ENCODE measurements around the gene CDK5RAP1. TPM values are rescaled to one million over a fixed set of nuclear protein-coding genes. Genes with fewer than 3 reads are reported as not detected.

Gene CDK5RAP1
- total and polyA plus RNA-seq, 4 donors: 20.3 to 43.1 (median 23.2) TPM

DNA sequence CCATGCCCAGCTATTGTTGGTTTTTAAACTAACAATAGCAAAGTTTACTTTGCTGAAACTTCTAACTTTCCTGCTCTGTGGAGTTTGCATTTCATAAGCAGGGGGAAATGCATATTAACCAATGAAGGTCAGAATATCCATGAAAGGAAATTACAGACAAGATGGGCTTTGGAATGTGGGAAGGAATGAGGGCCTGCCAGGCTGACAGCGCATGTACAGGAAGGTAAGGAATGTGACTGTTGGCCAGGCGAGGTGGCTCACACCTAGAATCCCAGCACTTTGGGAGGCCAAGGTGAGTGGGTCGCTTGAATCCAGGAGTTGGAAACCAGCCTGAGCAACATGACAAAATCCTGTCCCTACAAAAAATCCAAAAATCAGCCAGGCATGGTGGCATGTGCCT is 49.6 kb downstream of the CDK5RAP1 start:
- Histone ChIP-seq H3K9ac (ENCODE audit: insufficient read depth in 1 of 2, low read length in 2 of 2) (no peak overlapping the region), H3K9me3 (ENCODE audit: control insufficient read depth in 4 of 4, insufficient read depth in 3 of 4, low read length in 3 of 4) (no peaks in the 10 kb centered on the region), H3K4me3 (no peak overlapping the region), H3K27ac (ENCODE audit: low read depth in 1 of 2, low read length in 1 of 2) (no peak overlapping the region), H3K4me1 (ENCODE audit: control insufficient read depth in 5 of 5, insufficient read depth in 5 of 5, low read length in 5 of 5) (no peaks in the 10 kb centered on the region), H3K36me3 (ENCODE audit: control insufficient read depth in 4 of 4, insufficient read depth in 4 of 4, low read length in 4 of 4) (peaks cover 0 to 13% (median 10%) of the 10 kb centered on the region in 4 donors), H3K27me3 (ENCODE audit: control insufficient read depth in 3 of 3, insufficient read depth in 3 of 3, low read length in 2 of 3) (no peaks in the 10 kb centered on the region)
- ATAC-seq (ENCODE audit: insufficient read depth, low FRiP score) (no peak), DNase-seq (no peak)
- 77 to 80% methylated on average over 3 of the region's 3 CpGs for WGBS, 2 donors
- no peak for TF ChIP-seq CTCF (IDR thresholded peaks at IDR 0.05; ENCODE audit: control extremely low read depth, extremely low read depth)

GRCh38 chr20:33349493-33349892 is 51.8 kb downstream of the CDK5RAP1 start:
- WGBS, 2 donors: 89 to 98% methylated on average over 8 of the region's 8 CpGs
- no peak for TF ChIP-seq CTCF (IDR thresholded peaks at IDR 0.05; ENCODE audit: control extremely low read depth, extremely low read depth)
- H3K4me3 ChIP-seq: no peak overlapping the region

GRCh38 chr20:33348136-33348937 is 53.0 kb downstream of the CDK5RAP1 start:
- Histone ChIP-seq H3K4me3 (no peak overlapping the region), H3K9ac (ENCODE audit: insufficient read depth in 1 of 2, low read length in 2 of 2) (no peak overlapping the region), H3K27me3 (ENCODE audit: control insufficient read depth in 3 of 3, insufficient read depth in 3 of 3, low read length in 2 of 3) (no peaks in the 10 kb centered on the region), H3K36me3 (ENCODE audit: control insufficient read depth in 4 of 4, insufficient read depth in 4 of 4, low read length in 4 of 4) (peaks cover 0 to 9% (median 4%) of the 10 kb centered on the region in 4 donors), H3K4me1 (ENCODE audit: control insufficient read depth in 5 of 5, insufficient read depth in 5 of 5, low read length in 5 of 5) (no peaks in the 10 kb centered on the region), H3K27ac (ENCODE audit: low read depth in 1 of 2, low read length in 1 of 2) (no peak overlapping the region), H3K9me3 (ENCODE audit: control insufficient read depth in 4 of 4, insufficient read depth in 3 of 4, low read length in 3 of 4) (no peaks in the 10 kb centered on the region)
- no peak for TF ChIP-seq CTCF (IDR thresholded peaks at IDR 0.05; ENCODE audit: control extremely low read depth, extremely low read depth)
- DNase-seq (no peak), ATAC-seq (ENCODE audit: insufficient read depth, low FRiP score) (no peak)
- 91 to 94% methylated on average over 11 of the region's 11 CpGs for WGBS, 2 donors

More at GRCh38 chr20:33349493-33349892, 51.8 kb downstream of the CDK5RAP1 start:
- no peak for DNase-seq
- no peak overlapping the region for H3K27ac ChIP-seq (ENCODE audit: low read depth in 1 of 2, low read length in 1 of 2)
- peaks cover 0 to 11% (median 5%) of the 10 kb centered on the region in 4 donors for H3K36me3 ChIP-seq (ENCODE audit: control insufficient read depth in 4 of 4, insufficient read depth in 4 of 4, low read length in 4 of 4)
- H3K4me1 ChIP-seq (ENCODE audit: control insufficient read depth in 5 of 5, insufficient read depth in 5 of 5, low read length in 5 of 5): no peaks in the 10 kb centered on the region
- no peaks in the 10 kb centered on the region for H3K27me3 ChIP-seq (ENCODE audit: control insufficient read depth in 3 of 3, insufficient read depth in 3 of 3, low read length in 2 of 3)
- no peak overlapping the region for H3K9ac ChIP-seq (ENCODE audit: insufficient read depth in 1 of 2, low read length in 2 of 2)
- no peak for ATAC-seq (ENCODE audit: insufficient read depth, low FRiP score)
- H3K9me3 ChIP-seq (ENCODE audit: control insufficient read depth in 4 of 4, insufficient read depth in 3 of 4, low read length in 3 of 4): no peaks in the 10 kb centered on the region
